Central memory CD8-positive, alpha-beta T cell (primary cell): Measurements from ENCODE around the gene DTL.

Experiments used
- ATAC-seq: fragments of 150-1000 bp; cut with Tn5 transposase; replicated peaks from 2 replicates; pipeline ENCODE4 v1.10.0; 2022; ENCODE audit warnings: mild to moderate bottlenecking, moderate FRiP score, moderate number of reproducible peaks; ENCODE audit not compliant: poor library complexity, severe bottlenecking; ENCODE audit errors: extremely low read depth
- DNase-seq, 2 donors: peaks; one replicate each; pipeline ENCODE4 v3.0.0; 2021; ENCODE audit warnings: low spot score in 2 of 2
- H3K27ac Mint-ChIP-seq: one replicate; pipeline ENCODE4 v1.8.0; 2022; ENCODE audit warnings: low read depth, mild to moderate bottlenecking, moderate library complexity, mixed read lengths
- H3K27me3 Mint-ChIP-seq: one replicate; pipeline ENCODE4 v1.8.0; 2022; ENCODE audit warnings: mixed read lengths
- H3K36me3 Mint-ChIP-seq: one replicate; pipeline ENCODE4 v1.8.0; 2022; ENCODE audit warnings: mild to moderate bottlenecking, moderate library complexity, mixed read lengths; ENCODE audit not compliant: insufficient read depth
- H3K4me1 Mint-ChIP-seq: one replicate; pipeline ENCODE4 v1.8.0; 2022; ENCODE audit warnings: mixed read lengths
- H3K4me3 Mint-ChIP-seq: one replicate; pipeline ENCODE4 v1.8.0; 2022; ENCODE audit warnings: mild to moderate bottlenecking, moderate library complexity, mixed read lengths
- H3K9me3 Mint-ChIP-seq: one replicate; pipeline ENCODE4 v1.8.0; 2022; ENCODE audit warnings: mixed read lengths

The DTL gene

DNA sequence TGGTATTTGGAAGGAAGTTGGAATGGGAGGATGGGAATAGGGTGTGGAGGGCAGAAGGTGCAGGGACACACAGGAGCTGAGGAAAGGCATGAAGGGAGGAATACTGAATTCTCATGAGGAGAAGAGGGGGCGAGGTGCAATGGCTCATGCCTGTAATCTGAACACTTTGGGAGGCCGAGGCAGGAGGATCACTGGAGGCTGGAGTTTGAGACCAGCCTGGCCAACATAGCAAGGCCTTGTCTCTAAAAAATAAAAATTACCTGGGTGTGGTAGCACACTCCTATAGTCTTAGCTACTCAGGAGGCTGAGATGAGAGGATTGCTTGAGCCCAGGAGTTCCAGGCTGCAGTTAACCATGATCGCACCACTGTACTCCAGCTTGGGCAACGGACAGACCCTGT lies 117.3 kb downstream of the DTL start:
- Mint-ChIP-seq H3K27me3 (no peaks in the 10 kb centered on the region), H3K4me1 (no peaks in the 10 kb centered on the region), H3K27ac (no peak overlapping the region), H3K9me3 (no peaks in the 10 kb centered on the region), H3K4me3 (no peak overlapping the region), H3K36me3 (no peaks in the 10 kb centered on the region)
- ATAC-seq (no peak), DNase-seq (no peak)

DNA sequence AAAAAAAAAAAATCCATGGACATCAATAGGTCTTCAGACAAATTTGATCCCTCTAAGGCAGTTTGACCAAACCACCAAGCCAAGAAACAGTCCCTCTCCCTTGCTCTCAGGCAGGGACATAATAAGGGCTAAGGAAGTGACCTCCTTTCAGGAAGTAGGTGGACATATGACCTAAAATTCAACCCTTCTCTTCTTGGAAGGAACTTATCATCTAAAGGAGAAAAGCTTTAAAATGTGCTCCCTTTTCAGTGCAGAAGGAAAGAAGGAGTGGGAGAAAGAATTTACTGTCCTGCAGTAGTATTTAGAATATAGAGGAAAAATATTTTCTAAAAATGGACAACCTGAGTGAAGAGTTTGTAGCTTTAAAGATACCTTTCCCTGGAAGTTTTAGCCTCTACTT lies 118.1 kb downstream of the DTL start:
- no peaks in the 10 kb centered on the region for H3K4me1 Mint-ChIP-seq
- ATAC-seq: no peak

More for the DNA sequence above, 118.1 kb downstream of the DTL start:
- Mint-ChIP-seq H3K36me3 (no peaks in the 10 kb centered on the region), H3K4me3 (no peak overlapping the region), H3K27me3 (no peaks in the 10 kb centered on the region), H3K9me3 (no peaks in the 10 kb centered on the region), H3K27ac (no peak overlapping the region)
- no peak for DNase-seq
